ENCODE results near the gene PLXNC1.

PLXNC1 gene

GRCh38 chr12:94269316-94269999 lies 121.1 kb downstream of the PLXNC1 start:
- DNase-seq, result no peak

- no peak for DNase-seq
These were observed 123.0 kb downstream of the PLXNC1 start for GRCh38 chr12:94271351-94271750.

- DNase-seq, result no peak
These were observed 123.9 kb downstream of the PLXNC1 start for GRCh38 chr12:94272280-94272679.

GRCh38 chr12:94273272-94273671 lies 124.9 kb downstream of the PLXNC1 start:
- DNase-seq, result no peak

GRCh38 chr12:94276725-94277124 lies 128.3 kb downstream of the PLXNC1 start:
- no peak for DNase-seq

- DNase-seq, result no peak
These were observed 129.1 kb downstream of the PLXNC1 start for GRCh38 chr12:94277426-94278000.

- DNase-seq, result no peak
These were observed 131.7 kb downstream of the PLXNC1 start for GRCh38 chr12:94280063-94280462.

- DNase-seq, result no peak
These were observed 134.3 kb downstream of the PLXNC1 start for GRCh38 chr12:94282675-94283074.

GRCh38 chr12:94284046-94284445 lies 135.7 kb downstream of the PLXNC1 start:
- DNase-seq, result no peak

- no peak for DNase-seq
These were observed 136.5 kb downstream of the PLXNC1 start for GRCh38 chr12:94284859-94285258.

DNA sequence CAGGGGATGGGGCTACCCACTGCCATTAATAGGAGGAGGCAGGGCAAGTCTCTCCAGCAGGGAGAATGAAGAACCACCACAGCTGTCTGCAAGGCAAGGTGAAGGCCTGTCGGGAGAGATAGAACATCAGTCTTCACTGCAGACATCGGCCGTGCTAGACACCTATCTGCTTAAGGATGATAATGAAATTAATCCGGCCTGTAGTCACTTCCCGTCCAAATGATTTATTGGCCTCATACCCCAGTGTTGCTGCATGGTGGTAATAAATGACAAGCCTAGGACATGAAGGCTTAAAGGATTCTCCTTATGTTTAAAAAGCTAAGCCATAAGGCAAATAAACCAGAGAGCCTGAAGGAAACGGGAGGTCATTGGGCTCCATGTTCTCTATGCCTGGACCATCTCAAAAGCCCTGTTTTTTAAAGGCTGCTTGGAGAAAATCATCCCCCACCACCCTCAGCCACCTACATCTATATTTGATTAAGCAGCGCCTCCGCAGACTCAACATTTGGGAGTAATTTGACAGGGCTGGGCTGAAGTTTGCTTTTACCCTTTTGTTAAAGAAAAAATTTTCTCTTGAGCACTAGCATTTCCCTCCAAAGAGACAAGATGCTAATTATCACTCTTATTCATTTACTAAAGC lies 137.7 kb downstream of the PLXNC1 start:
- no peak for DNase-seq

DNA sequence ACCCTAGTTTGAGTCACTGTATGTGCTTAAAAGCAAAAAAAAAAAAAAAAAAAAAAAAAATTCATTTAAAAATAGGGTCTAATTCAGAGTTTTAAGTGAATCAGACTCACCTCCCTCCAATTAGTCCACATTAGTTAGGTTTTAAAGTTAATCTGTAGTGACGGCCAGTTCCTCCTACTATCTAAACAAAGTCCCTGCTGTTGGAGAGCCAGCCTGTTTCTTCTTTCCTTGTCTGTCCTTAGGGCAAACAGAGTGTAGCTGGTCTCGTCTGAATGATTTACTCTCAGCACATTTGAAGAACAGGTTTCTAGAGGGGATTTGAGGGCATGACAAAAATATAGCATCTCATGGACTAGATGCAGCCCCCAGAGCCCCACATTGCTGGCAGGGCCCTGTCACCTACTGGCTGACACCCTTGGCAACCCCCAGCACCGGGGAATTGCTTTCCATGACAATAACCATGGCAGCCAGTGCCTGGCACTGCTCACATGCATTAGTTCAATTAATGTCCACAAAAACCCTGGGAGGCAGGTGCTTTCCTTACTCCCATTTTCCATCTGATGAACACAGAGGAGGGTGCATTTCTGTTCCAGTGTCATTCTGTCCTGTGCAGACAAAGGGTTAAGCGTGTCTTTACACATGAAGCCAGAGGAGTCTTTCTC lies 138.3 kb downstream of the PLXNC1 start:
- no peak for DNase-seq

DNA sequence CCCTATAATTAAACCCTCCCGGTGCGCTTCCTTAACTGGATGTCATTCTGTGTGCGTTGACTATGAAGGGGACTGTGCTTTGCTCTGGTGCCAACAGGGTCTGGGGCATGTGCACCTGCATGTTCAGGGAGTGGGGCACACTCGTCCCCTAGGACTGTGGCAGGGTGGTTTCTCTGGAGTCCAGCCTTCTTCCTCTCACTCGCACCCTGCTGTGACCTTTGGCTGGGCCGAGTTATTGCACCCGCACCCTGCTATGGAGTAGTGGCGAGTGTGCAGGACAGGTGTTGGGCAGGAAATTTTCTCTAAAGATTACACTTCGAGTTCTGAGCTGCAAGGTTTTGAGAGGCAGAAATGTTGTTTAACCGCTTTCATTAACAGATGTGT lies 138.9 kb downstream of the PLXNC1 start:
- no peak for DNase-seq

GRCh38 chr12:94289461-94290312 lies 141.3 kb downstream of the PLXNC1 start:
- peak; percentile 57 for DNase-seq

- DNase-seq, result no peak
These were observed 142.0 kb downstream of the PLXNC1 start for GRCh38 chr12:94290353-94290752.

DNA sequence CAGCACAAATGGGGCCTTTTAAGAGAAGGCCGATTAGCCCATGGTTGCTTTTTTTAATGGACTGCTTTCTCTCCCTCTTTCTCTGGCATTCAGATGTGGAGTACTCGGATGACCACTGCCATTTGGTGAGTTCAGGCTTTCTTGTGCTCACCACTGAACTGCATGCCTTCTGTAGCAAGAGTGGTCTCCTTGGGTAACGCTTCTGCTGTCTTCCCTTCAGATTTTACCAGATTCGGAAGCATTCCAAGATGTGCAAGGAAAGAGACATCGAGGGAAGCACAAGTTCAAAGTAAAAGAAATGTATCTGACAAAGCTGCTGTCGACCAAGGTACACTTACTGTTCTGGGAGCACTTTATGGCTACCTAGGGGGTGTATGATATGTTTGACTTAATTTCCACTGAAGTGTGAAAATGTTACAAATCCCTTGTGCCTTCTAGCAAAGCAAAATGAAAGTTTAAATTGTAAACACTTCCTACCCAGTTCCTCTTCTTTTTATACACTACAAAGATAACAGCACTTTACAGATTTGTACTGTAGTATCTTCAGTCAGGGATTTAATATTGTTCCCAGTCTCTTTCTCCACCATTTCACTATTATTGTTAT lies 148.8 kb downstream of the PLXNC1 start:
- no peak for DNase-seq

GRCh38 chr12:94297876-94298505 lies 149.6 kb downstream of the PLXNC1 start:
- no peak for DNase-seq

DNA sequence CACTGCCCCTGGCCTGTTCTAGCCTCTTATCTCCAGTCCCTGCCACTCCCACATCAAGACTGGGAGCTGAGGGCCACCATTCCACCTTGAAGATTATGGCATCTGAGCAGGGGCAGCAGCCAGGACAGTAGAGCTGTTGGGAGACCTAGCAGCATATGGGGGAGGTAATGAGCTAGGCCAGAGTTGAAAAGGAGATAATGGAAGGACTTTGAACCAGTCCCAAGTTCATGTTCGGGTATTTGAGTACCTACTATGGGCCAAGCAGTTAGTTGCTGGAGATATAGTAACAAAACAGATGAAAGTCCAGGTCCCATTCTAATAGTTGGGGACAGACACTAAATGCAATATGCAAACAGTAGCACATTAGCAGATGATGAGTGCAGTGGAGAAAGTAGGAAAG lies 151.5 kb downstream of the PLXNC1 start:
- DNase-seq, result no peak

GRCh38 chr12:94304012-94304411 lies 155.6 kb downstream of the PLXNC1 start:
- no peak for DNase-seq

- no peak for DNase-seq
These were observed 156.2 kb downstream of the PLXNC1 start for GRCh38 chr12:94304566-94305061.

GRCh38 chr12:94305130-94305957 lies 157.0 kb downstream of the PLXNC1 start:
- DNase-seq, result no peak
